ENCODE data around the gene ATRN.

- TF ChIP-seq CTCF (optimal IDR thresholded peaks at IDR 0.05 in 1 of 3, IDR thresholded peaks at IDR 0.05 in 1 of 3, conservative IDR thresholded peaks at IDR 0.05 in 1 of 3; ENCODE audit: extremely low read depth in 1 of 3, insufficient read depth in 2 of 3, low read length in 3 of 3) (no peak), EZH2 (IDR thresholded peaks at IDR 0.05; ENCODE audit: low read length) (no peak)
Observed at GRCh38 chr20:3465301-3465700, 5.5 kb upstream of the ATRN start.

Measured in keratinocyte (primary cell).